Hepatic stellate cell (primary cell): Measurements from ENCODE around the gene SGMS1.
"Not testable (repeated sequence)": the region's sequence is repeated elsewhere in the genome, so short reads cannot be mapped to it uniquely, and the experiment has no call there.

ENCODE experiments used
- DNase-seq: peaks from one replicate; pipeline ENCODE4 v3.0.0; 2011; ENCODE audit warnings: low spot score

The SGMS1 gene

GRCh38 chr10:50580262-50580891, 43.4 kb downstream of the SGMS1 start:
- DNase-seq: no peak

GRCh38 chr10:50579491-50580261, 44.1 kb downstream of the SGMS1 start:
- no peak for DNase-seq

GRCh38 chr10:50578949-50579348, 44.8 kb downstream of the SGMS1 start:
- DNase-seq: no peak

DNA sequence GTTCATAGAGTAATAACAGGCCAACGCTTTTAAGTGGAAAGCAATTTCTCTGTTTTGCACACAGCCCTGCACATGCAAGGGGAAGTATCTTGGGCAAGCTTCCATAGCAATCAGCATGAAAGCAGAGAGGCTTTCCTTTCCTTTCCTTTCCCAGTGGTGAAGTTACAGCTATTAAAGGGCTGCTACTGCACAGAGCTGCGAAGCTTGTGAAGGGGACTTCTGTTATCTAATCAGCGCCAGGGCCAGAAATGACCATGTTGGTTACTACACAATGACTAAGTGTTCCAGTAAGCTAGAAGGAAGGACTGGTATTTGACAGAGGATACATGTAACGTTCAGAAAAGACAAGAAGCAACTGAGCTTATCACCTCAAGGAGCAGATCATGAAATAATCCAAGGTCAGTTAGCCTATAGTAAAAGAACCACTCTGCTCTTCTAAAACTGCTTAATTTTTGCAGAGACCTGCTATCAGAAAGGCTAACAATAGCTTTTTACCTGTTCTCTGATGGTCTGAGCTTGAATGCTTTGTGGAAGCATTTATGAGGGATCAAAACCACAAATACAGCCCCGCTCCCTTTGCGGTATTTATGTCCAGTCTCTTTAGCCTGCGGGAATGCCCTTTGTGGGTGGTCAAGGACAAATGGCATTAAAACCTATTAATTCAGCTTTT, 45.9 kb downstream of the SGMS1 start:
- DNase-seq: peak; percentile 9

DNA sequence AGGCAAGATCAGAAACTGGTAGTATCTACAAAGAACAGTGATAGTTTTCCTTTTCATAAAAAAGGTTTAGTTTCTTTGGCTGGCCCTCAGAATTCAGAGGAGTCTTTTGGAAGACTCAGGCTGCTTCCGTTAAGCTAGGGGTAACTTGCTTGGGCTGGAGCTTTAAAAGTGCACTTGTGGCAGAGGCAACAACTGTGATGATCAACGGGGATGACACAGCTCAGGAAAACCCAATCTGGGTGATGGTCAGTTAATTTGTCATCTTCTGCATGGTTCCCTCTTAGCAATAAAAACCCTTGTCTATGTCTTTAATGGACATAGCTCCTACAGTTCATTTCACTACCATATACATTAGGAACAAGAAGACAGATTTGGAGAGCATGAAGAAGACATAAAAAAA, 46.7 kb downstream of the SGMS1 start:
- DNase-seq: no peak

- DNase-seq: peak; percentile 43
Observed at GRCh38 chr10:50576245-50576815, 47.4 kb downstream of the SGMS1 start.

DNA sequence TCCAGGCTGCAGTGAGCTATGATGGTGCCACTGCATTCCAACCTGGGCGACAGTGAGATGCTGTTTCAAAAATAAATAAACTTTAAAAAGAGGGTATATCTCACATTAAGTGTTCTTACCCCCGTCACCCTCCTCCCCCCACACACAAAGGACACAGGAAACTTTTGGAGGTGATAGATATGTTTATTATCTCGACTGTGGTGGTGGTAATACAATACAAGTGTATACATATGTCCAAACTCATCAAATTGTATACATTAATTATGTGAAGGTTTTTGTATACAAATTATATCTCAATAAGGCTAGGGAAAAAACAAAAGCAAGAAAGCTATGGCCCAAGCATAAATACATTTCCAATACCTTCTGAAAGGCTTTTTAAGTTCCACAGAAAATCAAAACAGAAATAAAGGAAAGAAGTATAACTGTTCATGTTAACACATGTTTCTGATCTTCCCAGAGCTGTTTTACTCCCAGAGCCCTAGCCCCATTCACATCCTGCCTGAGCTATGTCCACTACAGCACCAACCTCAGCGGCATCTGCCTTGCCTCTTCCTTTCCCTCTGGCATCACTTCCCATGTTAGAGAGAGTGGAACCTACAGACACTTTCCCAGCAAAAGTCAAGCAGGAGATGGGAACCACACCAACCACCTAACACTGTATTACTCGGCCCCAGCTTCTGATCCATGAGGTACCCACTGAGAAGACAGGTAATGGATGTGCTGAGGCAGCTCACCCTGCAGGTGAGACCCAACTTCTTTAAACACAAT, 48.1 kb downstream of the SGMS1 start:
- DNase-seq: no peak

GRCh38 chr10:50574931-50575330, 48.8 kb downstream of the SGMS1 start:
- no peak for DNase-seq

- DNase-seq: no peak
Observed at GRCh38 chr10:50574305-50574704, 49.5 kb downstream of the SGMS1 start.

DNA sequence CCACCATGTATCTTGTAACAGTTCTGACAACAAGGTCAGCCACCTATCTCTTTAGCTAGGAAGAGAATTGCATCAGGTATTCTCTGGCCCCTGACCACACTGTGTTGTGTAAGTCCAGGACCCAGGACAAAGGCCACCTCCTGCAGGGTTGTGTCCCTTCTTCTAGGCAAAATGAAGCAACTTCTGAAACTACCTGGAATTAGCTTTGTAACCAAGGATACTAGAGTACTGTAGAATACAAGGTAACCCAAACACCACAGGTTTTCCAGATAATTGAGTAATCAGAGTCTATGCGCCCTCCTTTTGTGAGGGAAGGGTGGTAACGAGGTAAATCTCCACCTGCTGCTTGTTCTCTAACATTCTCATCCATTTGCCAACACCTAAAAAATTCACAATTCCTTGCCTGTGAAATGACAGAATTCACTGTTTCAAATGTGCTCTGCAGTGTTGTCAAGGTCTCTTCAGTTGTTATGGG, 51.7 kb downstream of the SGMS1 start:
- DNase-seq: no peak

- DNase-seq: not testable (repeated sequence)
Observed at GRCh38 chr10:50568750-50569149, 55.0 kb downstream of the SGMS1 start.

- no peak for DNase-seq
Observed at GRCh38 chr10:50567384-50567783, 56.4 kb downstream of the SGMS1 start.

DNA sequence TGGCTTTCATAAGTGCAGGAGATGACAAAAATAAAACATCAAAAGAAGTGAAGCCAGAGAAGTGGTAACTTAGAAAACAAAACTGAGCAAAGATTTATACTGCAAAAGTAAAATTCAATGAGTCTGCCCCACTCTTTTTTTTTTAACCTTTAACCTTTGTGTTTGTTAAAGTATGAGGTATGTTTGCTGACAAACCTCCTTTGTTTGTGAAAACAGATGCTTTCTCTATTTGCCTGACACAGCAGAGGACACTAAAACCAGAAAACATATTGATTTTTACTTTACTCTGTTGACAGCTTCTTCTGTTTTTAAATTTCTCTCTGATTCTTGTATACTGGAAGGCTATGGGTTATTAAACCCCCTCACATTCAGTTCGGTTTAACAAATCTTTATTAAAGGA, 57.6 kb downstream of the SGMS1 start:
- no peak for DNase-seq

GRCh38 chr10:50565301-50566083, 58.3 kb downstream of the SGMS1 start:
- DNase-seq: no peak

GRCh38 chr10:50563906-50564305, 59.9 kb downstream of the SGMS1 start:
- no peak for DNase-seq

DNA sequence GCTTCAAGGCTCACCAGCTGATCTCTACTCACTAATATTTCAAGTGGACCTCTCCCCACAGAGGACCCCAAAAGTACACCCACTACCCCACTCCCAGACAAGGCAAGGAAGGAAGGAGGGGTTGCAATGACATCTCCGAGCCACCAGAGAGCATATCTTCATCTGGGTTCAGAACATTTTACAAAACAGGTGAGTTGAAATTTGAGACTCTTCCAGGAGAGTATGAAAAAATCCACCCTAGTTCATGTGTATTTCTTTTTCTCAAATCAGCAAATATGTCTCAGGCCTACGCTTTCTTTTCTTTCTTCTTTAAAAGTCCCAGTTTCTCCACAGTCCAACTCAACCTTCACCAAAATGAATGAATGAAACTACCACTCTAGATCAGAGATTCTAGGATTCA, 61.9 kb downstream of the SGMS1 start:
- DNase-seq: no peak

GRCh38 chr10:50561266-50561665, 62.5 kb downstream of the SGMS1 start:
- peak; percentile 58 for DNase-seq

DNA sequence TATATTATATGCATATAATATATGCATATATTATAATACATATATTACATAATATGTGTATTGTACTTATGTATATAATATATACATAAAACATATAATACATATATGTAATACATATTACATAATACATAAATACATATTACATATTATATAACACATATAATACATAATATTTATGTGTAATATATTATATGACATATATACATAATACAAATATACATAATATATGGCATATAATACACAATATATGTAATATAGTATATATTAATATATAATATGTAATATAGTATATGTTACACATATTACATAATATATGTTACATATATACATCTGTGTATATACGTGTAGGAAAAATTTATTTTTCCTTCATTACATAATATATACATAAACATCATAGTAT, 63.4 kb downstream of the SGMS1 start:
- DNase-seq: no peak

GRCh38 chr10:50558371-50558770, 65.4 kb downstream of the SGMS1 start:
- DNase-seq: no peak

- no peak for DNase-seq
Observed at GRCh38 chr10:50557130-50557682, 66.5 kb downstream of the SGMS1 start.
